Measurements from ENCODE around the gene LRP2.

Gene LRP2

DNA sequence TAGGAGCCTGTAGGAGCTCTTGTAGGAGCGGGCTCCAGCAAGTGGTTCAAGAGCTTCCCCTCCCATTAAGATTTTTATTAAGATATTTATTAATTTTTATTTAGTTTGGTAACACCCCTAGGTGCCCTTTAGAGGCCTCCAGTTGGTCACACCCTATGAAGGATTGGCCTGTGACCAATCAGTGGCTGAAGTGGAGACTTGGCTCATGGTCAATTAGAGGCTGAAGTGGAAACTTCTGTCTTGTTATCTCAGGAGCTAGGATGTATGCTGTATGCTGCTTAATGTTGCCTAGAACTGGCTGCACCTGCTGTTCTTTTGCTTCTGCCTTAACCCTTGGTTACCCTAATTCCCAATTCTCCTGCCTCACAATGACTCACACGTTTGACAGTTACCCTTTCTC is 244.3 kb downstream of the LRP2 start:
- ChIA-PET CTCF (interaction anchor here (0.6 to 5.8 kb wide), 3 partner anchors 8 to 99 kb away, joined by 3 to 28 read pairs (median 11); no protein-coding TSS in a partner anchor), POLR2A (no interaction called here)
- no peaks in the 10 kb centered on the region for H3K4me1 ChIP-seq (ENCODE audit: control insufficient read depth, insufficient read depth, low read length)
- TF ChIP-seq, protein P1, sequence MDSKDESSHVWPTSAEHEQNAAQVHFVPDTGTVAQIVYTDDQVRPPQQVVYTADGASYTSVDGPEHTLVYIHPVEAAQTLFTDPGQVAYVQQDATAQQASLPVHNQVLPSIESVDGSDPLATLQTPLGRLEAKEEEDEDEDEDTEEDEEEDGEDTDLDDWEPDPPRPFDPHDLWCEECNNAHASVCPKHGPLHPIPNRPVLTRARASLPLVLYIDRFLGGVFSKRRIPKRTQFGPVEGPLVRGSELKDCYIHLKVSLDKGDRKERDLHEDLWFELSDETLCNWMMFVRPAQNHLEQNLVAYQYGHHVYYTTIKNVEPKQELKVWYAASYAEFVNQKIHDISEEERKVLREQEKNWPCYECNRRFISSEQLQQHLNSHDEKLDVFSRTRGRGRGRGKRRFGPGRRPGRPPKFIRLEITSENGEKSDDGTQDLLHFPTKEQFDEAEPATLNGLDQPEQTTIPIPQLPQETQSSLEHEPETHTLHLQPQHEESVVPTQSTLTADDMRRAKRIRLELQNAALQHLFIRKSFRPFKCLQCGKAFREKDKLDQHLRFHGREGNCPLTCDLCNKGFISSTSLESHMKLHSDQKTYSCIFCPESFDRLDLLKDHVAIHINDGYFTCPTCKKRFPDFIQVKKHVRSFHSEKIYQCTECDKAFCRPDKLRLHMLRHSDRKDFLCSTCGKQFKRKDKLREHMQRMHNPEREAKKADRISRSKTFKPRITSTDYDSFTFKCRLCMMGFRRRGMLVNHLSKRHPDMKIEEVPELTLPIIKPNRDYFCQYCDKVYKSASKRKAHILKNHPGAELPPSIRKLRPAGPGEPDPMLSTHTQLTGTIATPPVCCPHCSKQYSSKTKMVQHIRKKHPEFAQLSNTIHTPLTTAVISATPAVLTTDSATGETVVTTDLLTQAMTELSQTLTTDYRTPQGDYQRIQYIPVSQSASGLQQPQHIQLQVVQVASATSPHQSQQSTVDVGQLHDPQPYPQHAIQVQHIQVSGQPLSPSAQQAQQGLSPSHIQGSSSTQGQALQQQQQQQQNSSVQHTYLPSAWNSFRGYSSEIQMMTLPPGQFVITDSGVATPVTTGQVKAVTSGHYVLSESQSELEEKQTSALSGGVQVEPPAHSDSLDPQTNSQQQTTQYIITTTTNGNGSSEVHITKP (tag by site-specific recombination; IDR thresholded peaks at IDR 0.05): no peak
- no peak for TF ChIP-seq ZBTB21 (tag by site-specific recombination; IDR thresholded peaks at IDR 0.05)
- TF ChIP-seq ZNF624 (tag by site-specific recombination; IDR thresholded peaks at IDR 0.05): no peak
- TF ChIP-seq SETDB1 (IDR thresholded peaks at IDR 0.05; ENCODE audit: insufficient read length, low read length): no peak
- no peak for TF ChIP-seq ZNF785 (tag by site-specific recombination; IDR thresholded peaks at IDR 0.05)
- no peak for TF ChIP-seq ZFP3 (tag by site-specific recombination; IDR thresholded peaks at IDR 0.05; ENCODE audit: low read depth)
- no peak for TF ChIP-seq ZNF311 (tag by site-specific recombination; IDR thresholded peaks at IDR 0.05; ENCODE audit: borderline replicate concordance)
- TF ChIP-seq, protein P2, sequence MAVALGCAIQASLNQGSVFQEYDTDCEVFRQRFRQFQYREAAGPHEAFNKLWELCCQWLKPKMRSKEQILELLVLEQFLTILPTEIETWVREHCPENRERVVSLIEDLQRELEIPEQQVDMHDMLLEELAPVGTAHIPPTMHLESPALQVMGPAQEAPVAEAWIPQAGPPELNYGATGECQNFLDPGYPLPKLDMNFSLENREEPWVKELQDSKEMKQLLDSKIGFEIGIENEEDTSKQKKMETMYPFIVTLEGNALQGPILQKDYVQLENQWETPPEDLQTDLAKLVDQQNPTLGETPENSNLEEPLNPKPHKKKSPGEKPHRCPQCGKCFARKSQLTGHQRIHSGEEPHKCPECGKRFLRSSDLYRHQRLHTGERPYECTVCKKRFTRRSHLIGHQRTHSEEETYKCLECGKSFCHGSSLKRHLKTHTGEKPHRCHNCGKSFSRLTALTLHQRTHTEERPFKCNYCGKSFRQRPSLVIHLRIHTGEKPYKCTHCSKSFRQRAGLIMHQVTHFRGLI (tag by site-specific recombination; IDR thresholded peaks at IDR 0.05): no peak
- TF ChIP-seq ZNF394 (tag by site-specific recombination; IDR thresholded peaks at IDR 0.05; ENCODE audit: borderline replicate concordance): no peak
- TF ChIP-seq, protein P3, sequence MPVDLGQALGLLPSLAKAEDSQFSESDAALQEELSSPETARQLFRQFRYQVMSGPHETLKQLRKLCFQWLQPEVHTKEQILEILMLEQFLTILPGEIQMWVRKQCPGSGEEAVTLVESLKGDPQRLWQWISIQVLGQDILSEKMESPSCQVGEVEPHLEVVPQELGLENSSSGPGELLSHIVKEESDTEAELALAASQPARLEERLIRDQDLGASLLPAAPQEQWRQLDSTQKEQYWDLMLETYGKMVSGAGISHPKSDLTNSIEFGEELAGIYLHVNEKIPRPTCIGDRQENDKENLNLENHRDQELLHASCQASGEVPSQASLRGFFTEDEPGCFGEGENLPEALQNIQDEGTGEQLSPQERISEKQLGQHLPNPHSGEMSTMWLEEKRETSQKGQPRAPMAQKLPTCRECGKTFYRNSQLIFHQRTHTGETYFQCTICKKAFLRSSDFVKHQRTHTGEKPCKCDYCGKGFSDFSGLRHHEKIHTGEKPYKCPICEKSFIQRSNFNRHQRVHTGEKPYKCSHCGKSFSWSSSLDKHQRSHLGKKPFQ (tag by site-specific recombination; IDR thresholded peaks at IDR 0.05): no peak
- TF ChIP-seq HOXC10 (CRISPR knock-in tag; IDR thresholded peaks at IDR 0.05): no peak
- TF ChIP-seq HOXD13 (CRISPR knock-in tag; IDR thresholded peaks at IDR 0.05; ENCODE audit: borderline replicate concordance): no peak
- TF ChIP-seq, protein P4, sequence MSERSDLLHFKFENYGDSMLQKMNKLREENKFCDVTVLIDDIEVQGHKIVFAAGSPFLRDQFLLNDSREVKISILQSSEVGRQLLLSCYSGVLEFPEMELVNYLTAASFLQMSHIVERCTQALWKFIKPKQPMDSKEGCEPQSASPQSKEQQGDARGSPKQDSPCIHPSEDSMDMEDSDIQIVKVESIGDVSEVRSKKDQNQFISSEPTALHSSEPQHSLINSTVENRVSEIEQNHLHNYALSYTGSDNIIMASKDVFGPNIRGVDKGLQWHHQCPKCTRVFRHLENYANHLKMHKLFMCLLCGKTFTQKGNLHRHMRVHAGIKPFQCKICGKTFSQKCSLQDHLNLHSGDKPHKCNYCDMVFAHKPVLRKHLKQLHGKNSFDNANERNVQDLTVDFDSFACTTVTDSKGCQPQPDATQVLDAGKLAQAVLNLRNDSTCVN (tag by site-specific recombination; optimal IDR thresholded peaks at IDR 0.05): no peak
- no peak overlapping the region for H3K4me3 ChIP-seq (ENCODE audit: low read depth, low read length)
- H3K9me3 ChIP-seq (ENCODE audit: control insufficient read depth, insufficient read depth, low read depth, low read length): no peaks in the 10 kb centered on the region
- no peaks in the 10 kb centered on the region for H3K36me3 ChIP-seq (ENCODE audit: control insufficient read depth in 2 of 2, insufficient read depth in 1 of 2, low read length in 2 of 2)
- H3K27ac ChIP-seq (ENCODE audit: extremely low read depth, low read depth, low read length): no peak overlapping the region

DNA sequence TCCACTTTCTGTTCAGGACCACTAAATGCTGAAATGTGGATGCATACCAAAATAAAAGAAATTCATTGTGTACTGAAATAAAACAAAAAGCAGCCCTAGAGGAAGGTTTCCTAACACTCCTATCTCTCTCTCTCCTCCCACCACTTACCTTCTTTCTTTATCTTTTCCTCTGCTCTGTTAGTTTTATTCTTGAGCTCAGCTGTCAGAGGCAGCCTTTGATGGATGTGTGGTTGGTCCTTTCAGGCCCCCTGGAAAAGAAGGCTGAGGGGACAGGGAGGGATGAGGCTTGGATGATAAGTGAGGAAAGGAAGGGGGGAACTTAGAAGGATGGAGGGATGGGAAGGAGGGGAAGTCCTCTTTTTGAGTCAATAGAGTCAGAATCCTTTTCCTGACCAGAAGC is 245.3 kb downstream of the LRP2 start:
- no peaks in the 10 kb centered on the region for H3K36me3 ChIP-seq (ENCODE audit: control insufficient read depth in 2 of 2, insufficient read depth in 1 of 2, low read length in 2 of 2)
- no peak overlapping the region for H3K27ac ChIP-seq (ENCODE audit: extremely low read depth, low read depth, low read length)
- ChIA-PET POLR2A (no interaction called here), CTCF (interaction anchor here (0.7 to 5.8 kb wide), 3 partner anchors 8 to 158 kb away, joined by 3 to 28 read pairs (median 4); no protein-coding TSS in a partner anchor)
- no peaks in the 10 kb centered on the region for H3K9me3 ChIP-seq (ENCODE audit: control insufficient read depth, insufficient read depth, low read depth, low read length)
- no peak for TF ChIP-seq ZNF121 (tag by site-specific recombination; IDR thresholded peaks at IDR 0.05)
- no peak for TF ChIP-seq ZNF664 (tag by site-specific recombination; IDR thresholded peaks at IDR 0.05)
- TF ChIP-seq YY2 (tag by site-specific recombination; IDR thresholded peaks at IDR 0.05): no peak
- TF ChIP-seq, protein P5, sequence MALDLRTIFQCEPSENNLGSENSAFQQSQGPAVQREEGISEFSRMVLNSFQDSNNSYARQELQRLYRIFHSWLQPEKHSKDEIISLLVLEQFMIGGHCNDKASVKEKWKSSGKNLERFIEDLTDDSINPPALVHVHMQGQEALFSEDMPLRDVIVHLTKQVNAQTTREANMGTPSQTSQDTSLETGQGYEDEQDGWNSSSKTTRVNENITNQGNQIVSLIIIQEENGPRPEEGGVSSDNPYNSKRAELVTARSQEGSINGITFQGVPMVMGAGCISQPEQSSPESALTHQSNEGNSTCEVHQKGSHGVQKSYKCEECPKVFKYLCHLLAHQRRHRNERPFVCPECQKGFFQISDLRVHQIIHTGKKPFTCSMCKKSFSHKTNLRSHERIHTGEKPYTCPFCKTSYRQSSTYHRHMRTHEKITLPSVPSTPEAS (tag by site-specific recombination; IDR thresholded peaks at IDR 0.05): no peak
- no peak for TF ChIP-seq ZNF555 (tag by site-specific recombination; conservative IDR thresholded peaks at IDR 0.05)
- TF ChIP-seq ZNF658 (tag by site-specific recombination; IDR thresholded peaks at IDR 0.05): no peak
- no peak for TF ChIP-seq SALL2 (tag by site-specific recombination; IDR thresholded peaks at IDR 0.05; ENCODE audit: borderline replicate concordance)
- TF ChIP-seq ZNF311 (tag by site-specific recombination; IDR thresholded peaks at IDR 0.05; ENCODE audit: borderline replicate concordance): no peak
- H3K4me3 ChIP-seq (ENCODE audit: low read depth, low read length): no peak overlapping the region
- no peaks in the 10 kb centered on the region for H3K4me1 ChIP-seq (ENCODE audit: control insufficient read depth, insufficient read depth, low read length)

Data from HEK293 (cell line).